ENCODE results near the gene DMKN. TPM values are rescaled to one million over a fixed set of nuclear protein-coding genes. Genes with fewer than 3 reads are reported as not detected.

The DMKN gene
- total RNA-seq, 3 donors from 2014 or later (not counting 1 experiment from before 2014, with no cell fraction given): 10.7 to 15.3 (median 11.3) TPM

DNA sequence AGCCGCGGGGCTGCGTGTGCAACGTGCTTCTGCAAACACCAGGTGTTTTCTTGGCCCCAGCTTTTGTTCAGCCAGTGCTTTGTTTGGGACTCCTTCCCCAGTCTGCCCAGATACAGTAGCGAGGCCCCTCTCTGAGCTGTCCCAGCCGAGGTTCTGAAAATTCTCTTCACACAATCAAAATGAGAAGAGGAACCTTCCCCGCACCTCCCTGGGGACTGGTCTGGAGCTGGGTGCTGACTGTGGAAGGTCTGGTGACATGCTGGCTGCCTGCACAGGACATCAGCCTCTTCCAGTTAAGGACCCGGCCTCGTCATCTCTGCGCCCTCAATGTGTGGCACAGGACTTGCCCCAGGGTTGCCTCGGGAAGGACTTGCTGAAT, 45.8 kb upstream of the DMKN start:
- 60% methylated on average over 11 of the region's 11 CpGs for WGBS (ENCODE audit: insufficient coverage)
- no peak overlapping the region for H3K4me3 Mint-ChIP-seq
- Histone ChIP-seq H3K27me3 (ENCODE audit: control insufficient read depth, insufficient read depth, low read length) (peaks cover 17% of the 10 kb centered on the region), H3K27ac (ENCODE audit: low read length) (no peak overlapping the region), H3K36me3 (ENCODE audit: control insufficient read depth, insufficient read depth, low read length) (no peaks in the 10 kb centered on the region), H3K4me3 (ENCODE audit: low read length) (no peak overlapping the region), H3K4me1 (ENCODE audit: control insufficient read depth, insufficient read depth, low read length) (peaks cover 19% of the 10 kb centered on the region), H3K9me3 (ENCODE audit: control insufficient read depth, insufficient read depth, low read length) (no peaks in the 10 kb centered on the region)
- intact Hi-C loops (cut with micrococcal nuclease): no loop called here
- TF ChIP-seq, protein P1, sequence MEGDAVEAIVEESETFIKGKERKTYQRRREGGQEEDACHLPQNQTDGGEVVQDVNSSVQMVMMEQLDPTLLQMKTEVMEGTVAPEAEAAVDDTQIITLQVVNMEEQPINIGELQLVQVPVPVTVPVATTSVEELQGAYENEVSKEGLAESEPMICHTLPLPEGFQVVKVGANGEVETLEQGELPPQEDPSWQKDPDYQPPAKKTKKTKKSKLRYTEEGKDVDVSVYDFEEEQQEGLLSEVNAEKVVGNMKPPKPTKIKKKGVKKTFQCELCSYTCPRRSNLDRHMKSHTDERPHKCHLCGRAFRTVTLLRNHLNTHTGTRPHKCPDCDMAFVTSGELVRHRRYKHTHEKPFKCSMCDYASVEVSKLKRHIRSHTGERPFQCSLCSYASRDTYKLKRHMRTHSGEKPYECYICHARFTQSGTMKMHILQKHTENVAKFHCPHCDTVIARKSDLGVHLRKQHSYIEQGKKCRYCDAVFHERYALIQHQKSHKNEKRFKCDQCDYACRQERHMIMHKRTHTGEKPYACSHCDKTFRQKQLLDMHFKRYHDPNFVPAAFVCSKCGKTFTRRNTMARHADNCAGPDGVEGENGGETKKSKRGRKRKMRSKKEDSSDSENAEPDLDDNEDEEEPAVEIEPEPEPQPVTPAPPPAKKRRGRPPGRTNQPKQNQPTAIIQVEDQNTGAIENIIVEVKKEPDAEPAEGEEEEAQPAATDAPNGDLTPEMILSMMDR (IDR thresholded peaks at IDR 0.05): no peak
- peaks cover 4 to 22% of the 10 kb centered on the region in 2 donors for H3K4me1 Mint-ChIP-seq
- ATAC-seq: no peak
- no peak for DNase-seq
- H3K27ac Mint-ChIP-seq: no peak overlapping the region
- H3K9me3 Mint-ChIP-seq: no peaks in the 10 kb centered on the region
- peaks cover 14 to 54% of the 10 kb centered on the region in 2 donors for H3K27me3 Mint-ChIP-seq (ENCODE audit: low read depth in 2 of 2)
- H3K36me3 Mint-ChIP-seq: no peaks in the 10 kb centered on the region

DNA sequence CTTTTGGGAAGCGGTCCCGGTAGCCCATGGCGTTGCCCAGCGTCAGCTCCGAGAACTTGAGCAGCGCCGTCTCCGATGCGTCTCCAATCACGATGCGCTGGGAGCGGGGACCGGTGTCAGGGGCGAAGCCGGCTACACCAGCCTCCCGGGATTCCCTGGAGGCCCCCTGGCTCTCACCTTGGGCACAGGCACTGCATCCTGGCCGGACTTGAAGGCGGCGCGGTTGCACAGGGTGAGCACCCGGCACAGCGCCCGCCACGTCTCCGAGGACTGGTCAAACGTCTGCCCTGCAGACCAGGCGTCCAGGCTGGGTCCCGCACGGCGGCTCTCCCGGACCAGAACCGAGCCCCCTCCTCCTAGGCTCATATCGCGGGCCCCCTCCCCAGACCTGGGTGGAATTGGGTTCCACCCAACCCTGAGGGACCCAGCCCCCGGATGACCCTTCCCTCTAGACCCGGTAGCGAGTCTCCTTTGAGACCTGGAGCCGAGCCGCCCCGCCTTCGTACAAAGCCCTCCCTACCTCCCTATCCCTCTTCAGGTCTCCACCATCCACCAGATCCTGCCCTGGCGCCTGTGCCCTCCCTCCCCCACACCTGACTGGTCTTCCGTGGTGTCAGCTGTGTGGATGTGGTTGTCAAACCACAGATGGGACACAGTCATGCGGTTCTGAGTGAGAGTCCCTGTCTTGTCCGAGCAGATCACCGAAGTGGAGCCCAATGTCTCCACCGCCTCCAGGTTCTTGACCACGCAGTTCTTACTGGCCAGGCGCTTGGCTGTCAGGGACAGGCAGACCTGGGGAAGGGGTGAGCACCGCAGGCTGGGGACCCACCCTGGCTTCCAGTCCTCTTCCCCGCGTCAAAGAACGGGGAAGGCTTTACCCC, 45.2 kb upstream of the DMKN start:
- Mint-ChIP-seq H3K36me3 (no peaks in the 10 kb centered on the region), H3K27ac (no peak overlapping the region), H3K4me3 (no peak overlapping the region), H3K4me1 (peaks cover 4 to 22% of the 10 kb centered on the region in 2 donors), H3K9me3 (no peaks in the 10 kb centered on the region), H3K27me3 (ENCODE audit: low read depth in 2 of 2) (peaks cover 14 to 58% of the 10 kb centered on the region in 2 donors)
- TF ChIP-seq, protein P1 (IDR thresholded peaks at IDR 0.05): no peak
- Histone ChIP-seq H3K36me3 (ENCODE audit: control insufficient read depth, insufficient read depth, low read length) (no peaks in the 10 kb centered on the region), H3K4me1 (ENCODE audit: control insufficient read depth, insufficient read depth, low read length) (peaks cover 19% of the 10 kb centered on the region), H3K27ac (ENCODE audit: low read length) (no peak overlapping the region), H3K9me3 (ENCODE audit: control insufficient read depth, insufficient read depth, low read length) (no peaks in the 10 kb centered on the region), H3K27me3 (ENCODE audit: control insufficient read depth, insufficient read depth, low read length) (peaks cover 17% of the 10 kb centered on the region), H3K4me3 (ENCODE audit: low read length) (no peak overlapping the region)
- DNase-seq (no peak), ATAC-seq (no peak)
- 32% methylated on average over 52 of the region's 53 CpGs for WGBS (ENCODE audit: insufficient coverage)
- intact Hi-C loops (cut with micrococcal nuclease): no loop called here

DNA sequence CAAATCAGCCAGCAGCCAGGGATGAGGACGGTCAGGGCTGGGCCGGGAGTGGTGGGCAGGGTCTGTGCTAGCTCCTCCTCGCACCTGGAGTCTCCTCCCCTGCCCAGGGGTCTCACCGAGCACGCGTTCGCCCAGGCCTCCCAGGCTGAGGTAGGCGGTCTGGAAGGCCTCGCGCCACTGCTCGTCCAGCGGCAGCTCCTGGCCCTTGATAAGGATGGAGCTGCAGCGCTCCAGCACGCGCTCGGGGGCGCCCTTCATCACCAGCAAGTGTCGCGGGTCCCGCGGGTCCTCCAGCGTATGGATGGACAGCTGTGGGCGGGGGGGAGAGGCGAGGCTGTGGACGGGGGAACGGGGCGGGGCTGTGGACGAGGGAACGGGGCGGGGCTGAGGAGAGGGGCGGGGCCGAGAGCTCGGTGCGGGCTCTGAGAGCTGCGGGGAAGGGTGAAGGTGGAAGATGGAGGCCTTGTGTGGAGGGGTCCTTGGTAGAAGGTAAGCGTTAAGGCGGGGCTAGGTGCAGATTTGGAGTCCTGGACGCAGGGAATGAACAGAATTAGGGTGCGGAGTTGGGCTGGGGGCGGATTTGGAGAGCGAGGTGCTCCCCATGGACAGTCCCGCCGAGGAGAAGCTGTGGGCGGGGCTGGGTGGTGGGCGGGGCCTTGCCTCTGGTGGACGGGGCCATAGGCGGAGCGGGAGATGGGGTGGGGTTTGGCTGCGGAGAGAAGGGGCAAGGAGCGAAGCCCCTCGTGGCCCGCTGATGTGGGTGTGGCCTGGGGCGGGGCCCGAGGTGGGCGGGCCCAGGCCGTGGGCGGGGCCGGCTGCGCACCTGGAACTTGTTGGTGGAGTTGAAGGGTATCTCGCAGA, 44.3 kb upstream of the DMKN start:
- H3K27ac Mint-ChIP-seq: no peak overlapping the region
- Histone ChIP-seq H3K9me3 (ENCODE audit: control insufficient read depth, insufficient read depth, low read length) (no peaks in the 10 kb centered on the region), H3K4me1 (ENCODE audit: control insufficient read depth, insufficient read depth, low read length) (peaks cover 19% of the 10 kb centered on the region), H3K36me3 (ENCODE audit: control insufficient read depth, insufficient read depth, low read length) (no peaks in the 10 kb centered on the region), H3K27me3 (ENCODE audit: control insufficient read depth, insufficient read depth, low read length) (peaks cover 17% of the 10 kb centered on the region), H3K4me3 (ENCODE audit: low read length) (peak overlapping the region; percentile 7), H3K27ac (ENCODE audit: low read length) (no peak overlapping the region)
- 9% methylated on average over 60 of the region's 60 CpGs for WGBS (ENCODE audit: insufficient coverage)
- TF ChIP-seq, protein P1 (IDR thresholded peaks at IDR 0.05): no peak
- H3K27me3 Mint-ChIP-seq (ENCODE audit: low read depth in 2 of 2): peaks cover 14 to 55% of the 10 kb centered on the region in 2 donors
- peak in 1 of 2 donors; percentile 62 for DNase-seq
- no peaks in the 10 kb centered on the region for H3K9me3 Mint-ChIP-seq
- intact Hi-C loops (cut with micrococcal nuclease): no loop called here
- ATAC-seq: peak; percentile 52 to 85 (median 78)
- H3K36me3 Mint-ChIP-seq: no peaks in the 10 kb centered on the region
- H3K4me3 Mint-ChIP-seq: peak overlapping the region; percentile 75
- H3K4me1 Mint-ChIP-seq: peaks cover 4 to 22% of the 10 kb centered on the region in 2 donors

Measured in natural killer cell (primary cell).